CD4-positive, alpha-beta T cell treated with Interleukin-15 for 4 hours (primary cell): ENCODE data around the gene NRIP2.

Experiments
- DNase-seq: peaks from one replicate; pipeline ENCODE4 v3.0.0-alpha.2; 2020; ENCODE audit warnings: low spot score

The NRIP2 gene

DNA sequence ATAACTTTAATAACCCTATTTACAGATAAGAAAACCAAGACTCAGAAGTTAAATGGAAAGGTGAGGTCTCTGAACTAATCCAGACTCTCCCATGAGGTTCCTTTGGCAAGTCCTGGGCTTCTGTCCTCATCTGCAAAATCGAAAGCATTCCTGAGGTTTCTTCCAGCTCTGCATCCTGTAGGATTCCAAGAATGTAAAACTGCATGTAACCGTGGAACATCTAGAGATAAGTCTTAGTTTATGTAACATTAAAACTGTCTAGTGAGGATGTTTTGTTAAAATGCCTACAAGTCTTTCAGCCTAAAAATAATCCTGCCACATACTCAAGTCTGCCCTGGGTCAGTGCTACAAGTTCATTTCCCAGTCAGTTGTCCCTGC, 29.7 kb downstream of the NRIP2 start:
- DNase-seq = no peak

GRCh38 chr12:2804393-2805142, 30.3 kb downstream of the NRIP2 start:
- DNase-seq = no peak

GRCh38 chr12:2803635-2804392, 31.0 kb downstream of the NRIP2 start:
- no peak for DNase-seq

DNA sequence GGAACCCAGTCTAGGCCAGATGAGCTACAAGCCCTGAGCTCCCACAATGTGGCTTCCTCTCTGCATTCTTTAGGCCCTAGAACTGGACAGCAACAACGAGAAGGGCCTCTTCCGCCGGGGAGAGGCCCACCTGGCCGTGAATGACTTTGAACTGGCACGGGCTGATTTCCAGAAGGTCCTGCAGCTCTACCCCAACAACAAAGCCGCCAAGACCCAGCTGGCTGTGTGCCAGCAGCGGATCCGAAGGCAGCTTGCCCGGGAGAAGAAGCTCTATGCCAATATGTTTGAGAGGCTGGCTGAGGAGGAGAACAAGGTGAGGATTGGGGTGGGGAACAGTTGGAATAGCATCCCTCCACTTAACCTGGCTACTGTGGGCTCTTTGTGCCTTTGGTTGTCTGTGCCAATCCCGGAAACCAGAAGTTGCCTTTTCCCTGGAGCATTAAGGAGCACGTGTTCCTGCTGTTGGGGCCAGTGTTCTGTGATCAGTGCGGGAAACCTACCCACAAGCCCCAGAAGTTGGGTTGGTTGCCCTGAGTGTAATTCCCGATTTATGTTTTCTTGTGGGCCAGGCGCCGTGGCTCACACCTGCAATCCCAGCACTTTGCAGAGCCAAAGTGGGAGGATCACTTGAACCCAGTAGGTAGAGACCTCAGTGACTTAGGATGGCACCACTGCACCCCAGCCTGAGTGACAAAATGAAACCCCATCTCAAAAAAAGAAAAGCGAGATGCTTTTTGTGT, 33.6 kb downstream of the NRIP2 start:
- DNase-seq = no peak

GRCh38 chr12:2800046-2800570, 34.7 kb downstream of the NRIP2 start:
- DNase-seq = no peak

- DNase-seq = no peak
These were observed 37.0 kb downstream of the NRIP2 start for GRCh38 chr12:2797721-2798418.

GRCh38 chr12:2796187-2796666, 38.6 kb downstream of the NRIP2 start:
- no peak for DNase-seq

DNA sequence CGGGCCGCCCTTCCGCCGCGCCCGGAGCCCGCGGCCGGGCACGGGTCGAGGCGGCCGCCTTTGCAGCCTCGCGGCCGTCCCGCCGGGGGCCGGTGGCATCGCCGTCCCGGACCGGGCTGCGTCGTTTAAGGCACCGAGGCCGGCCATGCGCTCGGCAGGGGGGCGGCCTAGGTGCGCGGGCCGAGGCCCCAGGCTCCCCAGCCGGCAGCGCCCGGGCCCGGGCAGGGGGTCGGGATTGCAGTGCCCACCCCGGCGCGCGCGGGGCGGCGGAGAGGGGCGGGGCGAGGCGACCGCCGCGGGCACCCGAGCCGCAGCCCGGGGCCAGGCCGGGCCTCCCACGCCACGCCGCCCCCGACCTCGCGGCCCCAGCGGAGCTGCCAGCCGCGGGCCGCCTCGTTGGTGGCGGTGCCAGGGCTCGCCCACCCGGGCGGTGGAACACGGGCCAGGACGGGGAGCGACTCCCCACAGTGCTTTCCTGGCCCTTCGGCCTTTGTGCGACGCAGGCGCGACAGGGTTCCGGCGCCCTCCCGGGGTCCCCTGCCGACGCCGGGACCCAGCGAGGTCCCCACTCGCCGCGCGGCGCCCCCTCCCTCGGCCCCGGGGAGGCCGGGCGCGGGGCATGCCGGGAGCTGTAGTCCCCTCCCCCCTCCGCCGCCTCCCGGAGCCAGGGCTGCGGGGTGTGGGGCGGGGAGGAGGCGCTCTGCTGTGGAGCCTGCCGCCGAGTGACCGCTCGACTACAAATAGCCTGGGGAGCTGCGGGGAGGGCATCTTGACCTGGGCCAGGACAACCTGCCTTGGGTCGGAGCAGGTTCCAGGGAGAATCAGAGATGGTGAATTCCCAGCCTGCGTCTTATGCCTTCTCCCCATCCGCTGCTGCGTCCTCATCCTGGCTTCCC, 39.3 kb downstream of the NRIP2 start:
- peak; percentile 62 for DNase-seq

GRCh38 chr12:2794736-2795289, 40.0 kb downstream of the NRIP2 start, which contains the start of gene FKBP4:
TSS of gene FKBP4 (plus strand) at chr12:2794970. CDS start at chr12:2795140, 170 bp downstream.
- DNase-seq = peak; percentile 85

GRCh38 chr12:2794191-2794735, 40.6 kb downstream of the NRIP2 start:
- DNase-seq = no peak

GRCh38 chr12:2793561-2793960, 41.3 kb downstream of the NRIP2 start:
- DNase-seq = no peak

- DNase-seq = no peak
These were observed 41.9 kb downstream of the NRIP2 start for GRCh38 chr12:2792671-2793500.

DNA sequence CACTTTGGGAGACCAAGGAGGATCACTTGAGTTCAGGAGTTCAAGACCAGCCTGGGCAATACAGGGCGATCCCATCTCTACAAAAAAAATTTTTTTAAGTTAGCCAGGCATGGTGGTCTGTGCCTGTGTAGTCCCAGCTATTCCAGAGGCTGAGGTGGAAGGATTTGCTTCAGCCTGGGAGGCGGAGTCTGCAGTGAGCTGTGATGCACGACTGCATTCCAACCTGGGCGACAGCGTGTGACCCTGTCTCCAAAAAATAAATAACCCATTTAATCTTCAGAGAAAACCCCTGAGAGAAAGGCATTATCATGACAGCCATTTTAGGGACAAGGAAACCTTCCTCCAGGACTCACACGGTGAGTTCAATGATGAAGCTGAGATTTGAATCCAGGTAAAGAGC, 43.7 kb downstream of the NRIP2 start:
- DNase-seq = no peak

DNA sequence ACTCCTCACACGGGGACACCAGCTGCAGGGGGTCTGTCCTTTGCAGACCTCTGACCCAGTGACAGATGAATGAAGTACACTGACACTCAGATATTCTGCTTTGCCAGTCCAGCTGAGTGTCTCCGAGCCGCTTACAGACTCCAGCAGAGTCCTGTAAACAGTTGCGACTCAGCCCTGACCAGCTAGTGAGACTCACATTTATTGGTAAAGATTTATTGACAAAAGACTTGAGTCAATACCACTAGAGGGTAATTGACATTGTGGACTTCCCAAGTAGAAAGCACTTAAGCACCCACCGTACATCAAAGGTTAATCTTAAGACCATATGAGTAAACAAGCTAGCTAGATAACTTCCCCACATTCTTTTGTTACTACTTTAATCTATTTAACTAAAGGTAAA, 49.8 kb downstream of the NRIP2 start:
- no peak for DNase-seq

GRCh38 chr12:2783936-2784600, 50.8 kb downstream of the NRIP2 start:
- peak; percentile 39 for DNase-seq

GRCh38 chr12:2779281-2779680, 55.6 kb downstream of the NRIP2 start:
- no peak for DNase-seq

- no peak for DNase-seq
These were observed 58.6 kb downstream of the NRIP2 start for GRCh38 chr12:2776129-2776806.

- DNase-seq = no peak
These were observed 59.4 kb downstream of the NRIP2 start for GRCh38 chr12:2775431-2775830.
